NCI-H1694 treated with DMSO at 0.1 percent for 48 hours (cell line): ENCODE results near the gene SPDEF.

Source experiments
- DNase-seq: peaks from one replicate; lab custom pipeline; 2025; lab: John Stamatoyannopoulos, UW

The SPDEF gene

GRCh38 chr6:34562861-34563512 is 6.9 kb upstream of the SPDEF start:
- DNase-seq: no peak

DNA sequence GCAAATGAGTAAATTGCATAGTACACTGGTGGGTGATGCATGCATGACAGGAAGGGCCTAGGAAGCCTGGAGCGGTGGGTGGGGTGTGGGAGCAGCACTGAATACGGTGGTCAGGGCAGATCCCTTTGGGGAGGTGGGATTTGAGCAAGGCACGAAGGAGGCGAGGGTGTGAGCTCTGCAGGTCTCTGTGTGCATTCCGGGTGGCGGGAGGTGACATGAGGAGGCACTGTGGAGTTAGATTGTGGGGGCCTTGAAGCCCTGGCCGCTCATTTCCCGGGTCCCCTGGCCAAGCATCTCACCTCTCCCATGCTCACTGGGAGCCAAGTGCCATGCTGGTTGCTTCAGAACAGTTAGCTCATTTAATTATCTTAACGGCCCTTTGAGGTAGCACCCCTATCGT is 6.2 kb upstream of the SPDEF start:
- DNase-seq: no peak

GRCh38 chr6:34561227-34561530 is 5.0 kb upstream of the SPDEF start:
- no peak for DNase-seq

DNA sequence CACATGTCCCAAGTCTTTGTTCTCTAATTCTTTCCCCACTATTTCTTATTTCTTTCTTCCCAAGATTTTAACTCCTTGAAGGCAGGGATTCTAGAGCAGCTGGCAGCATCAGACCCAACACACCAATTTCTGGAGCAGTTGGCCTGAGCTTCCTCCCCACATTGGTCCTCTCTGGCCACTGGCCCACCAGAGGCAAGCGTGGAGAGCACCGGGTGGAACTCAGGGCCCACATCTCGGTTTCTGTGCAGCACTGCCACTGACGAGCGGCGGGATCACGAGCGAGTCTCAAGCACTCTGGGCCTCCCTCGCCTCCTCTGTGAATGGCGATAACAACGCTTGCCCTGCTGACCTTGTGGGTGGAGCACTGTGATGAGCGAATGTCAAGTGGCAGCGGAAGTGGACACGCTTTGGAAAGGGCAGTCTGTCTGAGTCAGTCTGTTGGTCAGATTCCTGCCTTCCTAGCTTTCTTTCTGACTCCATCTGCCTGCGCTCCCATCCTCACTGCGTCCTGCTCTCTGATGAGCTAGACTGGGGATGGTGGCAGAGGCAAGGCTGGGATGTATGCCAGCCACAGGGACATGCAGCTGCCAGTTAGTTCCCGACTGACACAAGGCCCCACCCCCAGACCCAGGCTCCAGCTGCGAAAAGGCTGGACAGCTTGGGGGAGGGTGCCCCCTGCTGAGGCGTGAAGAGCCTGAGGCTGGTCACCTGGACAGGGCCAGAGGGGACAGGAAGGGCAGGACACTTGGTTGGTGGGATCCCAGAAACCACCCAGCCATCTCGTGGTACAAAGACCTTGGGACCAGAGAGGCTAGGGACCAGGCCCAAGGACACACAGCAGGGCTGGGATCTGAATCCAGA is 4.5 kb upstream of the SPDEF start:
- DNase-seq: peak; percentile 66

GRCh38 chr6:34559651-34560365 is 3.7 kb upstream of the SPDEF start:
- no peak for DNase-seq

DNA sequence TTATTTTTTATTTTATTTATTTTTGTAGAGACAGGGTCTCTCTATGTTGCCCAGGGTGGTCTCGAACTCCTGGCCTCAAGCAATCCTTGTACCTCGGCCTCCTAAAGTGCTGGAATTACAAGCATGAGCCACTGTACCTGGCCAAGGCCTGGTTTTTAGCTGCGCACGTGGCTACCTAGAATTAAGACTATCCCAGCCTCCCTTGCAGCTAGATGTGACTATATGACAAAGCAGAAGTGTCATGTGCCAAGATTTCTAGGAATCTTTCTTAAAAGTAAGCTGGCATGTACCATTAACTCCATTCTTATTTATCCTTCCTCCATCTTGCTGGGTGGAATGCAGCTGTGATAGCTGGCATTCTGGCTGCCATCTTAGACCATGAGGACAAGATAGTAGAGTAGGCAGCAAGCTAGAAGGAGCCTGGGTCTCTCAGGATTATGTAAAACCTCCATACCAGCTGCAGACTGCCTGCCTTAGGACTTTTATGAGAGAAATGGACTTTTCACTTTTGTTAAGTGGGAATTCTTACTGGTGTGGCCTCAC is 2.1 kb upstream of the SPDEF start:
- no peak for DNase-seq

GRCh38 chr6:34557228-34557627 is 1.1 kb upstream of the SPDEF start:
- no peak for DNase-seq

GRCh38 chr6:34556493-34556892 is 364 bp upstream of the SPDEF start:
- DNase-seq: no peak

GRCh38 chr6:34555328-34555727 is 801 bp downstream of the SPDEF start:
- DNase-seq: no peak

DNA sequence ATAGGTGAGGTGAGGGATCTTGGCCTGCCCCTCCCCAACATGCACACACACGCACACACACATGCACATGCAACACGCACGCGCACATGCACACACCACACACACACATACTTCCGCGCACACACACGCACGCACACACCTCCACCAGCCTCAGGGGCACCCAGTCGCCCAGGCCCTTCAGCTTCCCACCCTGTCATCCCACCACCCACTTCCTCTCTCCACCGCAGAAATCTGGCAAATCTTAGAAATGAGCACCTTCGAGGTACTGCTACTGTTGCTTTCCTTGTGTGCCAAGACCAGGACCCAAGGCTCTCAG is 1.2 kb downstream of the SPDEF start:
- no peak for DNase-seq

DNA sequence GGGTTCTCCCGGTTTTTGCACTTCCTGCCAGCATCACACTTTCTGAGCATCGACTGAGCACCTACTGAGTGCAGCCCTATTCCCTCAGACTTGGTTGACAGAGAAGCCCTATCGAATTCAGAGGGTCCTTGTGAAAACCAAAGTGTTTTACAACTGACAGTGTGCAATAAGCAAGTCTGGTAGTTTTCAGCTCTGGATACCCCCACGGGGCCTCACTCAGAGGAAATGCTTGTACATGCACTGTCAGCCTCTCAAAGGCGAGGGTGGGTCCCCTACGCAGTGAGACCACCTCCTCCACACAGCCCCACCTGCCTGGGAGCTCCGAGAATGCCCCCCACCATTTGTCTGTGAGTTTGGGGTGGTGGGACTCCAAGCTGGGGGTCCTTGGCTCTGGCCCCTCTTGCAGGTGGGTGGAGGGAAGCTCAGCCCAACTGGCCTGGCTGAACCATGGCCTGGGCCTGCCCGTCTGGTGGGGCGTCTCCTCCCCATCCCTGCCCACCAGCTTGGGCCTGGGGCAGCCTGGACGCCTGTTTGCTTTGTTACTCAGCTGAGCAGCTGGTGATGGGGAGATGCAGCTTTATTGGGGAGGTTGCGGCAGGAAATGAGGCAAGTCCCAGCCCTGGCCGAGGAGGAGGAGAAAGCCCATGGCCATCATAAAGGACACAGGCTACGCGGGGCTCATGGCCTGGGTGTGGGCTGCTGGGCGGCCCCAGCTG is 1.7 kb downstream of the SPDEF start:
- DNase-seq: no peak

GRCh38 chr6:34553750-34554149 is 2.4 kb downstream of the SPDEF start:
- no peak for DNase-seq

GRCh38 chr6:34553146-34553545 is 3.0 kb downstream of the SPDEF start:
- no peak for DNase-seq

DNA sequence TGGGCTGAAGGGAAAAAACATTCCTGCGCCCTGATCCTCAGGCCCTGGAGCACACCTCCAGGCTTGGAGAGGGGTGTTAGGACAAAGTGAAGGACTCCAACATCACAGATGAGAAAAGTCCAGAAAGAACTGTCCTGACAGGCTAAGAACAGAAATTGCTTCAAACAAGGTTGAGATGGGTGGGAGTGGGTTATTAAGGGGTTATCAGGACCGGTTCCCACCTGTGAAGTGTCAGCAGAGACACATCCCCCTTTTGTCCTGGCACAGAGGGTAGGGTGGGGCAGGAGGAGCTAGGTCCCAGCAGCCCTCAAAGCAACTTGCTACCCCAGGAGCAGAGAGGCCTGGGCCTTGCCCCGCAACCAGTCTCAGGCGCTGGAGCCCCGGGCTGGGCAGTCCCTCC is 3.5 kb downstream of the SPDEF start:
- DNase-seq: no peak

- no peak for DNase-seq
Observed at GRCh38 chr6:34551720-34552119, 4.4 kb downstream of the SPDEF start.

GRCh38 chr6:34549804-34550202 is 6.3 kb downstream of the SPDEF start:
- no peak for DNase-seq

GRCh38 chr6:34549026-34549803 is 6.9 kb downstream of the SPDEF start:
- no peak for DNase-seq

GRCh38 chr6:34547701-34548644 is 8.2 kb downstream of the SPDEF start:
- no peak for DNase-seq

DNA sequence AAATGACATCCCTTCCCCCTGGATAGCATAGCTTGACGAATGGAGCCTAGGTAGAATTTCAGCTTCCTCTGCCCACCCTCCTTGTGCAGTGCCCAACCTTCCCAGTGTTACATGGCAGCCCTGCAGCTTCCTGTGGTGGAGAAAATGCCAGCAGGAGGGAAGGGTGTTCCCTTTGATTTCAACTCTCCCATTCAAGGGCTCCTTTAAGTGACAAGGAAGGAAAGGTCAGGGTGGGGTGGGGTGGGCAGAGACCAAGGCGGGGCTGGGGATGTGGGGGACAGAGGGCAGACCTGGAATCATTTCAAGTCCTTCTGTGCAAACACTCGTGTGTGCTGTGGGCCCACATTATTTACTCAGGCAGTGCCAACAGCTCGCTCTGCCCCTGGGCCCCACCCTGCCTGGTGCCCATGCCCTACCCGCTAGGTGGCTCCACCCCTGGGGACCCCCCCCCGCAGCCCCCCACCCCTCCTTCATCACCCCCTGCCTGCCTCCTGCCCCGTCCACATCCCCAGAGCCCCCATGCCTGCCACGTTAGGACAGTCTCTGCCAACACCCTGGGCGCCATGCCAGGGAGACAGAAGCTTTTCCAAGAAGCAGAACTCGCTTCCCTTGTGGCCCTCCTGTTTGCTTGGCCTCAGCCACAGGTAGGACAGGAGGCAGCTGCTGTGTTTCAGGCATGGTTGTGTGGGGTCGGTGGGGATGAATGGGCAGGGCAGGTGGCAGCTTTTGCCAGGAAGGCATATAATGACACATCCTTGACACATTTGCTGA is 9.4 kb downstream of the SPDEF start:
- DNase-seq: peak; percentile 48
